HG03439 (cell line): ENCODE measurements around the gene PTRH1.

Experiments used
- ATAC-seq: cut with Tn5 transposase; IDR thresholded peaks from one replicate; pipeline ENCODE4 v1.9.1; 2021; ENCODE audit warnings: mild to moderate bottlenecking, moderate library complexity; ENCODE audit not compliant: unreplicated experiment

Gene PTRH1

DNA sequence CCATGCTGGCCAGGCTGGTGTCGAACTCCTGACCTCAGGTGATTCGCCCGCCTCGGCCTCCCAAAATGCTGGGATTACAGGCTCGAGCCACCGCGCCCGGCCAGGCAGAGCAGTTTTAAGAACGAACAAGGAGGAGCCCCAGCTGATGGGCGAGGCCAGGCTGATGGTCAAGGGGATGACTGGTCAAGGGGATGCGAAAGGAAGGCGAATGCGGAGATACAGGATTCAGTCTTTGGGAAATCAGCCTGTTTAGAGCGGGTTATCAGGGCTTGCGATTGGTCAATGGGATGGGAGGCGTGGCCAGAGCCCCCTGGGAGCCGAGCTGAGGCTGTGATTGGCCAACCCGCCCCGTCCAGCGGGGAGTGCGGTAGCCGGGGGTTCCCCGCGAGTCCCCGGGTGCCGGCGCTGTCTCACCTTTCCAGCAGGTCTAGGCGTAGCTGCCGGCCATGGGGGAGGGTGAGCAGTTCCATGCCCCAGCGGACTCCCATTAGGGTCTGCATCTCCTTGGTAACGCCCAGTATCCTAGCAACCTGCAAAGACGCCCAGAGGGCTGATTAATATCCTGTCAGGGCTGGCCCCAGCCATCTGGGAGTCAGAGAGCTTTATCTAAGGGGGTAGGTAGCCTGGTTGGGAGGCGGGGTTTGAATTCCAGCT lies 27.1 kb upstream of the PTRH1 start:
- ATAC-seq = no peak

DNA sequence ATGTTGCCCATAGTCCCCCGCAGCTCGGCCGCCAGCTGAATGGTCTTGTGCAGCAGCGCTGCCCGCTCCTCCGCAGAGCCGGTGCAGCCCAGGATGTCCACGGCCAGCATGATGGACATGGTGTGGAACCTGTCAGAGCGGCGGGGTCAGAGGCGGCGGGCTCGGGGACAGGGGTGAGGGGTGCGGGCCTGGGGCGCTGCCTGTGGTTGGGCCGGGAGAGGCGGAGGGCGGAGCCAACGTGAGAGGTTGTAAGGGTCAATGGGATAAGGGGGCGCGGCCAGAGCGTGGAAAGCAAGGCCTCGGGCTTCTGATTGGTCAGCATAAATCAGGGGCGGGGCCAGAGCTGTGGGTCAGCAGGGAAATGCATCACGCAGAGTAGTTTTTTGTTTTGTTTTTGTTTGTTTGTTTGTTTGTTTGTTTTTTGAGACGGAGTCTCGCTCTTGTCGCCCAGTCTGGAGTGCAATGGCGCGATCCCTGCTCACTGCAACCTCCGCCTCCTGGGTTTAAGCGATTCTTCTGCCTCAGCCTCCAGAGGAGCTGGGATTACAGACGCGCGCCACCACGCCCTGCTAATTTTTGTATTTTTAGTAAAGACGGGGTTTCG lies 26.5 kb upstream of the PTRH1 start:
- no peak for ATAC-seq

DNA sequence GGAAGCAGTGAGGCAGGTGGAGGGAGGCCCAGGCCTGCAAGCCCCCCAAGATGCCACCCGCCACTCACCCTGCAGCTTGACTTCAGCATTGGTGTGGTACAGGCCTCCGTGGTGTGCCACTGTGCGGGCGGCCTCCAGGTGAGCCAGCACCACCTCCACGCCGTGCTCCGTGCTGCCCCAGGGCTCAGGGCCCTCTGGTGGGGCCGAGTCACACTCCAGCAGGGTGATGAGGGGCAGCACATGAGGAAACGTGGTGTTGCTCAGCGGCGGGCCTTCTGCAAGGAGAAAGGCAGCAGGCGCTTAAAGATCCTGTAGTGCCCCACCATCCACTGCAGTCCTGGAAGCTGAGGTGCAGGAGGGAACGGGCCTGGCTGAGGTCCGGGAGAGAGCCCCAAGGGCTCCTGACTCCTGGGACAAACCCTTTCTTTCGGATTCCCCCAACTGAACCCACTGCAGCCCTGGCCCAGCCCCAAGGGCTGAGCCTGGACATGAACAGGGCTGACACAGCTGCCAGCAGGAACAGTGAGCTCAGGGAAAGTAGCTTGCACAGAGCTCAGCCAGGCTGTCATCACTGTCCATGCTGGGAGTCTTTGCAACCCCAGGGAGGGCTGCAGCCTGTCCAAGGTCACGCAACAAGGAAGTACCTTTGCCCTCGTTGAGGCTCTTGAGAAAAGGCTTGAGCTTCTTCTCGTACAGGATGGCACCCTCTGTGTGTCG lies 24.3 kb upstream of the PTRH1 start:
- ATAC-seq = no peak

DNA sequence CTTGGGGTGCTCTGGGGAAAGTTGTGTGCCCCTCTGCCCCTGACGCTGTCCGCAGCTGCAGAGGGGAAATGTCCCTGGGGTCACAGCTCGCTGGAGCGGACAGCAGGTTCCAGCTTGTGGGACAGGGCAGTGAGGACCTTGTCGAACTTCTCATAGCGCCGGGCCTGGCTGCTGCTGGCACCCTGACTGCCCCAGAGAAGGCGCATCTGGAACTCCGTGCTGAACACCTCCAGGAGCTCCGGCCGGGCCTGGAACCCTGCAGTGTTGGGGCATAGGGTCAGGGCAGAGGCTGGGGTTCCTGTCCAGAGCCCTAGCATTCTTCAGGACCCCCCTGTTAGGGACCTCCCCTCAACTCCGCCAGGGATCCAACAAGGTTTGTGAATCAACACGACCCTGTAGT lies 23.2 kb upstream of the PTRH1 start:
- ATAC-seq = no peak

DNA sequence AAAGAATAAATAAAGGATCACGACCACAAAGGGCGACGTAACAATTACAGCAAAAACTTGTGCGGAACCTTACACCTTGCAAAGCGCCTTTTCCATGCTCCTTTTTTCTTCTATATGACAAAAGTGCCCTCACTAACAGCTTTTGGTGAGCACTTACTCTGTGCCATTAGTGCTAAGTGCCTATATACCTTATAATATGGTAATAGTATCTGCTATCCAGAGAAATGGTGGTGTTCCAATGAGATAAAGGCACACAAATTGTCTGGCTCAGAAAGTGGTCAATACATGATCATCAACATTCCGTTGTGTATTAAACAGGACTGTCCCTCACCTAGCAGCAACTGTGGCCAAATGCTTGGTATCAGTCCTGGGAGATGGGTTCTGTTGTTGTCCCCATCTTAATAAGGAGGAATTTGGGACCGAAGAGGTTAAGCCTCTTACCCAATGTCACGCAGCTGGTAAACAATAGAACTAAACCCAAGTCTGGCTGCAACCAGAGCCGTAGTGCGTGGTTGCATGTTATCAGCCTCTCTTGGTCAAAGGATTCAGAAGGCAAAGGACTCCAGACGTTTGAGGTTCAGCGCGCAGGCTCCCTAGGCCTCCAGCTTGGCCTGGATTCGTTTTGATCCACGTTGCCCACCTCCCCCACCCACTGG lies 20.2 kb upstream of the PTRH1 start:
- peak; percentile 9 for ATAC-seq

DNA sequence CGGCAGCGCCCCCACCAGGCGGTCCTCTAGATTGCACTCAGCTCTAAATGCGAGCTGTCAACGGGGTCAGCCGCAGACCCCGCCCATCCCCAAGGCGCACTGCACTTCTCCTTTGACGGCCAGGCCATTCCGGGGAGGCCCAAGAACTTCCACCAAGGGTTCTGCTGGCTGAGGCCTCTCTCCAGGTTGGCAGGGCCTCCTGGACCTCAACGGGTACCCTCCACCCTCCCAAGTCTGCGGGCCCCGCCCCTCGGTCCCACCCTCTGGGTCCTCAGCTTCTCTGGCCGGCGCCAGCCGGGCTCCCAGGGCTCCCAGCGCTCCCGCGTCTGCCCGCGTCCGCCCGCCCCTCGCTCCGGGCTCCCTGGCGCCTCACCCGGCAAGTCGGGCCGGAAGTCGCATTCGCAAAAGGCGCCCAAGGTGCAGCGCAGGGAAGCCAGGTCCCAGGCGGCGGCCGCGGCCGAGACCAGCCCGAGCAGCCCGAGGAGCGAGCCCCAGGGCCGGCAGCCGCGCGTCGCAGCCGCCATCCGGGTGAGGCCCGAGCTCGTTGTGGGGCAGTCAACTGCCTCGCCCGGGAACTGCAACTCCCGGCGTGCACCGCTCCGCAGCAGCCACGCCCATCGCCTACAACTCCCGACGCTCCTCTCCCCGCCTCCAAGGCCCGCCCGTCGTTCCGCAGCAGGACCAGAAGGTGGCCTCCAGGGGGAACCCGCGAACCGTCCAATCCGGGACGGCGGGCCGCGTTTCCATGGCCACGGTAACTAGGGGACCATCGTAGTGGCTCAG lies 19.5 kb upstream of the PTRH1 start, which contains the start of gene TOR2A:
Gene TOR2A, minus strand, starts transcription at position 548 of the 783 bp plus-strand sequence. Its CDS starts 24 bp downstream, at position 524.
- ATAC-seq = peak; percentile 81

DNA sequence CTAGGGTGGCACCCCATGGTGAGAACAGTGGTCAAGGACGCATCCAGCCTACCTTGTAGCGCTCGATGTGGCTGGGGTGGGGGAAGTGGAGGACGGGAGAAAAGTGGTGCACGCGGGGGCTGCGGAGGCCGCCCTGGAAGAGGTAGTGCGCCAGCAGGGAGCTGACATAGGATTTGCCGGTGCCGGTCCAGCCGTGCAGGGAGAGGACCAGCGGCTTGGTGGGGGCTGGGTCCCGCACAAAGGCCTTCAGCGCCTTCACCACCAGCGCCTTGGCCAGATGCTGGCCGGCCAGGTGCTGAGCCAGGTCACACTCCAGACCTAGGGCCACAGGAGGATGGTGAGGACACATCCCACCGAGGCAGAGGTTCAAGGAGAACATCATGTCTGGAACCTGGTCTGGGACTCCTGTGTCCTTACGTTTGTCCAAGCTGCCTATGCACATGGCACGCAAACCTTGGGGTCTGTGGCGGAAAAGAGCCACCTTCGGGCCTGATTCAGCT lies 18.8 kb upstream of the PTRH1 start:
- no peak for ATAC-seq

DNA sequence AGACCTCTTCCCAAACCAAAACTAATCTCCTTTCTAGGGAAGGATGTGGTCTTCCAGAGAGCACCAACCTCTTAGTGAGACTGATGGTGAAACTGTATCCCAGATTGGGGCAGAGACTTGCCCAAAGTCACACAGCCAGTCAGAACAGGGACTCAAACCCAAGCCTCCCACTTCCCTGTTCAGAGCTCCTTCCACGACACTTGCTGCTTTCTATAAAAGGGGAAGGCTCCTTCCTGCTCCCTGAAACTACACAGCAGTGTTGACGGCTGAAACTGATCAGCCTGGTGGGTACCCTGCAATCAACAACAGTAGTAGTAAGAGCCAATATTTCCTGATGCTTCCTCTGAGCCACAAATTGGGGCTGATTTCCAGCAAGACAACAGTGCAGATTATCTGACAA lies 18.2 kb upstream of the PTRH1 start:
- ATAC-seq = no peak

DNA sequence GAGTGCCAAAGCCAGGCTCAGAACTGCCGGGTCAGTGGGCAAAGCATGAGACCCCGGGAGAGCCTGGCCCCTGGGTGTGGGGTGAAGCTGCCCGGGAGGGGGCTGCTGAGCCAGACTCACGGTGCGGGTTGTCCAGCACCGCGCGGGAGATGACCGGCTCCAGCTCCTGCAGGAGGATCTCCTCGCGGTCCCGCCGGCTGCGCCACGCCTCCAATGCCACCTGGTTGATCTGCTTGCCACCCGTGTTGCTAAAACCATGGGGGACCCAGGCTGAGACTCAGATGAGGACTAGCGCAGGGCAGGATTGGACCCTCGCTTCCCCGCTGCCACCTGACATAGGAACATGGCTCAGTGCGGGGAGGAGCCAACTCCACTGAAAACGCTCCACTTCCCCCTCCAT lies 17.0 kb upstream of the PTRH1 start:
- no peak for ATAC-seq

DNA sequence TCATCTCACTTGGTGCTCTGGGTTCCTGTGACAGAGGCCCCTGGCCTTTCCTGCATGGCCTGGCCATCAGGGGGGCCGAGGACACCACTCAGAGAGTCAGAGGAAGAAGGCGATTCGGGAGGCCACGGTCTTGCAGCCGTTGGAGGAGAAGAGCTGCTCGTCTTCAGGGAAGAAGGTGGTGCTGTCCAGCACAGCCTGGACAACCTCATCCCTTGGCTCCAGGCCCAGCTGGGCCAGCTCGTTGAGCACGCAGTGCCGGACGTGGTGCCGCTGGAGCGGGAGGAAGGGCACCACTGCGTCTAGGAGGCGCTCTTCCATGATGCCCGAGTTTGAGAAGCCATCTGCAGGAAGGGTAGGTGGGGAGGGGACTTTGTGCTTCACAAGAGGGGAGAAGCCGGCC lies 16.5 kb upstream of the PTRH1 start:
- ATAC-seq = no peak

DNA sequence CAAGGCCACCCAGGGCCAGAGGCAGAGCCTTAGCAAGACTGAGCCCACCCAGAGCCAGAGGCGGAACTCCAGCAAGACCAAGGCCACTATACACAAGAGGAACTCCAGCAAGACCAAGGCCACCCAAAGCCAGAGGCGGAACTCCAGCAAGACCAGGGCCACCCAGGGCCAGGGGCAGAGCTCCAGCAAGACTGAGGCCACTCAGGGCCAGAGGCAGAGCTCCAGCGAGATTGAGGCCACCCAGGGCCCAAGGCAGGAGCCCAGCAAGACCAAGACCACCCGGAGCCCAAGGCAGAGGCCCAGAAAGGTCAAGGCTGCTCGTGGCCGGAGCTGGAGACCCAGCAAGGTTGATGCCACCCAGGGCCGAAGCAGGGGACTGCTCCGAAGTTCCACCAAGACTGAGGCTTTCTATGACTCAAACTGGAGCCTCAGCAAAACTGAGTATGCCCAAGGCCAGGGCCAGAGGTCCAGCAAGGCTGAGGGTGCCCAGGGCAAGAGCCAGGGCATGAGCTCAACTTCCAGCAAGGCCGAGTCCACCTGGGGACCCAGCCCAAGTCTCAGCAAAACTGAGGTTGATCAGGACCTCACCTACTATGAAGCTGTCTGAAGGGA lies 15.4 kb upstream of the PTRH1 start:
- no peak for ATAC-seq

DNA sequence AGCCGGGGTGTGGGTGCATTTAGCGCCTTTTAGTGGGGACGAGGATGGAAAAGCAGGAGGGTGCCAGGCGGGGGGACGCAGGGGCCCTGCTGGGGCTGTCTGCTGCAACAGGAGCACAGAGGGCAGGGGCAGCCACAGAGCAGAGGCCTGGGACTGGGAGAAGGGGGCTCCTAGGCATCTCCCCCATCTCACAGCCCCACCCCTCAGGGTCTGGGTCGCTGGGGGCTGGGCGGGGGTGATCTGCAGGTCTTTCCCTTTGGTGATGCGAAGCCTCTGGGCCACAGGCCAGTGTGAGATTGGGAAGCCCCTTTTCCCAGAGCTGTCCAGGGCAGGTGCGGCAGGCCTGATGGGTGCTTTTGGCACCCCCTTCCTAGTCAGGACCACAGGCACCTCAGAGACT lies 14.8 kb upstream of the PTRH1 start:
- ATAC-seq = no peak

DNA sequence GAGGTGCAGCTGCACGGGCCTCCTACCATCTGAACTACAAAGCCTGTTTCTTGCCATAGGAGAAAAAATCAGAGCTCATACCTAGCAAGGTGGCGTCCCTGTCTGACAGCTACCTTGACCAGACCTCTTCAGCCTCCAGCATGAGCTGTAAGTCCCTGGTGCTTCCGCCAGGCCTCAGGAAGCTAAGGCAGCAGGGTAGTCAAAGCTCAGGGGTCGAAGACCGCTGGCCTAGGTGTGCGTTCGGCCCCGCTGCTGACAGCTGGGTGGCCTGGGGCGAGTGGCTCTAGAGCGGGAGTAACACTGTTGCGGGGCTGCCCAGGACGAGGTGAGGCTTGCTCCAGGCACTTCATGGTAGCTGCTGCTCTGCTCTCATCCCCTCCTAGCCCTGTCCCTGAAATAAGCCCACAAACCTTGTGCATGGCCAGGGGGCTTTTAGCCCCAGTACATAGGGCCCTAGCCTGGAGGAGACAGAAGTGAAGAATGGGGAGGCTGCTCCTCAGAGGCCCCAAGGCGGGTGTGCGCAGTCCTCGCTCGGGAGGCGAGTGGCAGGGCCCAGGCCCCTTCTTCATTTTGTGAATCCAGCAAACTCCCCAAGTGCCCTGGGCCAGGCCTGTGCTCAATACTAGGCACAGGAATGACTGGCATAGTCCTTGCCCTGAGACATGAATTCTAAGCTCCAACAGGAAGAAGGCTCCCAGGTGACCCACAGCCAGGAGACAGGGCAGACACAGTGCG lies 14.2 kb upstream of the PTRH1 start:
- ATAC-seq = no peak

DNA sequence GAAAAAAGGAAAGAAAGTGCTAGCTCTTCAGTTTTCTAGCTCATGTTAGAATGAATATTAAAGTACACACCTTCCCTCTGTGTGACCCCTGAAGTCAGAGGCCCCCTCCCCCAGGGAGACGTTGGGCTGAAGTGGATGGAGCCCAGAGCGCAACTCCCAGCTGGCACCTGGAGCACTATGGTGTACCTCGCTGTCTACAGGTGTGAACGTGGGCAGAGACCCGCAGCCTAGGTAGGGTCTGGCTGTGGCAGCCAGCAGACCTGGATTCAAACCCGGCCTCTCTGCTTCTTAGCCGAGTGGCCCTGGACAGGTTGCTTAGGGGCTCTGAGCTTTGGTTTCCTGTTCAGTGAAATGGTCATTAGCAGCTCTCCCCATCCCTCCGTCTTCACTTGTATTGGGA lies 13.3 kb upstream of the PTRH1 start:
- ATAC-seq = no peak

DNA sequence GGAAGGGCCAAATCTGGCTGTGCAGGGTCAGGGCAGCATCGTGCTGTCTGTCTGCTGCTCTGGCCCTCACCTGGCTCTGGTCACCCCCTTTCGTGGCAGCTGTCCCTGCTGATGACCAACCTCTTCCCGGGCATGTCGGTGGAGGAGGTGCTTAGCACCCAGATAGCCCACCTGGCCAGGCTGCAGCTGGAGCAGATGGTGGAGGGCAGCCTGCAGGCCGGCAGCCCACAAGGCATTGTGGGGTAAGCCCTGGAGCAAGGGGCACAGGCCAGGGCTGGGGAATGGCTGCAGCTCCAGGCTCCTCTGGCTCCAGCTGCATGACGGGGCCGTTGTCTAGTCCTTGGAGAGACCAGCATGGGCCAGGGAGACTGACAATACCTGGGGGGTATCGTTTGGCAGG lies 11.4 kb upstream of the PTRH1 start:
- no peak for ATAC-seq

DNA sequence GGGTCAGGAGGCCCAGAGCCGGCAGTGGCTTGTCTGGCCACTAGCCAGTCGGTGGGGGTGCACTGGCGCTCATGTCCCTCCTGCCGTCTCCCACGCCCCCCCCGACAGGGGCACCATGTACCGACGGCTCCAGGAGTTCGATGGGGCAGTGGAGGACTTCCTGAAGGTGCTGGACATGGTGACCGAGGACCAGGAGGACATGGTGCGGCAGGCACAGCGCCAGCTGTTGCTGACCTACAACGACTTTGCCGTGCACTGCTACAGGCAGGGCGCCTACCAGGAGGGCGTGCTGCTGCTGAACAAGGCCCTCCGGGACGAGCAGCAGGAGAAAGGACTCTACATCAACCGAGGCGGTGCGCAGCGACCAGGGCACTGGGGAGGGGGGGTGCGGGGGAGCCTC lies 8.5 kb upstream of the PTRH1 start:
- no peak for ATAC-seq

DNA sequence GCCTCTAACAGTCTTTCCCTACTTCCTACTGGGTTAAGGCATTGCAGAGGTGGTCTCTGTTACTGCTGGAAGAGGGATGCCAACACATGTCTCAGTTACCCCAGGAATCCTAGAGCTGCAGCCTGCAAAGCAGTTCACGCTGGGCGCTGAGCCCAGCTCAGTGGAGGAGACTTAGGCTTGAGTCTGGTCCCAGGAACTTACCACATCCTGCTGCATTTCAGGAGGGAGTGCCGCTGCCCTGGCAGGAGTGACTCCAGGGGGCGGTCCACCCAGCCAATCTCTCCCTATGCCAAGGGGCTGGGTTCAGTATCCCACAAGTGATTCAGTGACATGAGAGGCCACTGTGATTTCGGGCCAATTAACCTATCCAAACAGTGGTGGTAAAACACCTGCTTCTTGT lies 8.0 kb upstream of the PTRH1 start:
- no peak for ATAC-seq

DNA sequence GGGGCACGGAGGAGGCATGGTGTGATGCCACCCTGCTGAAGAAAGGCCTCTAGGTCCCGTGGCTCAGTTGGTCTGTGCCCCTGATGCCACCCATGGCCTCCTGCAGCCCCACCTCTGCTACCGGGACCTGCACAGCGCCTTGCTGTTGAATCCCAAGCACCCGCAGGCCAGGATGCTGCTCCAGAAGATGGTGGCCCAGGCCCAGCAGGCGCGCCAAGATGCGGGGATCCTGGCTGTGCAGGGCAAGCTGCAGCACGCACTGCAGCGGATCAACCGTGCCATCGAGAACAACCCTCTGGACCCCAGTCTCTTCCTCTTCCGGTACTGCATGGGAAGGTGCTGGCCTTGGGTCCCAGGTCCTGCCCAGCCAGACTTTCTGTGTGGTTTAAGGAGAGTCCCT lies 7.5 kb upstream of the PTRH1 start:
- ATAC-seq = no peak

DNA sequence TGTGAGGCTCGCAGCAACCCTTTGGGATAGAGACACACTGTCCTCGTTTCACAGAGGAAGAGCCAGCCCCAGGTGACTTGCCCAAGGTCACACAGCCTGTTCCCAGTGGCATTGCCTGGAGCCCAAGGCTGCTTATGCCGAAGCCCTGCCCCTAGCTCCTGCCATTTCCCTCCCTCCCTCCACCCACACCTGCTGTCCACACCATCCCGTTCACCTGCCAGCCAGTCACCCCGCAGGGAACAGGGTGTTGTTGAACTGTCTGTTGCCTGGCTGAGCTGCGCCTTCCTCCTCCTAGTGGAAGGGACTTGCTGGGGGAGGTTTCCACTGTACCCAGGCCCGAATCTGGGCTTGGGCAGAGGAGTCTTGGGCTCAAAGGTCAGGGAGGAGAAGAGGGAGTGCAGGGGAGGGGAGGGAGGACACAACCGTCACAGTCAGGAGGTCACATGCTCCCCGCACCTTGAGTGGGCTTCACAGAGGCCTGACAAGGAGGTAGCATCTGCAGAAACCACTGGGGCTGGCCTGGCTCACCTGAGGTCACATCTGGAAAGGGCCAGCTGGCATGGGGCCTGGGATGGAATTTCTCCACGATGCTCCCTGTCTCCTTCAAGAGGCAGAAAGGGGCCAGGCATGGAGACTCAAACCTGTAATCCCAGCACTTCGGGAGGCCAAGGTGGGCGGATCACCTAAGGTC lies 6.7 kb upstream of the PTRH1 start:
- no peak for ATAC-seq
